H54 (cell line): ENCODE results near the gene TESK2.
A peak's percentile ranks its signal among the peaks of the same experiment; 100 is the strongest.
"Not testable (repeated sequence)": the region's sequence is repeated elsewhere in the genome, so short reads cannot be mapped to it uniquely, and the experiment has no call there.

ENCODE experiments used
- DNase-seq: peaks from one replicate; pipeline ENCODE4 v3.0.0; 2011; ENCODE audit warnings: low spot score, mixed read lengths; ENCODE audit not compliant: insufficient read length
- FAIRE-seq: peaks from 3 replicates; lab custom pipeline; 2011; peaks lifted over from hg19 to GRCh38; lab: Jason Lieb, UNC
- POLR2A ChIP-seq: IDR thresholded peaks from 2 replicates; pipeline ENCODE4 v1.6.1; 2011; ENCODE audit warnings: low read depth, mild to moderate bottlenecking, low read length

The TESK2 gene

GRCh38 chr1:45516465-45516864 is 25.5 kb upstream of the TESK2 start:
- no peak for TF ChIP-seq POLR2A
- no peak for FAIRE-seq
- no peak for DNase-seq

GRCh38 chr1:45516036-45516435 is 25.1 kb upstream of the TESK2 start:
- FAIRE-seq: no peak
- DNase-seq: no peak
- no peak for TF ChIP-seq POLR2A

DNA sequence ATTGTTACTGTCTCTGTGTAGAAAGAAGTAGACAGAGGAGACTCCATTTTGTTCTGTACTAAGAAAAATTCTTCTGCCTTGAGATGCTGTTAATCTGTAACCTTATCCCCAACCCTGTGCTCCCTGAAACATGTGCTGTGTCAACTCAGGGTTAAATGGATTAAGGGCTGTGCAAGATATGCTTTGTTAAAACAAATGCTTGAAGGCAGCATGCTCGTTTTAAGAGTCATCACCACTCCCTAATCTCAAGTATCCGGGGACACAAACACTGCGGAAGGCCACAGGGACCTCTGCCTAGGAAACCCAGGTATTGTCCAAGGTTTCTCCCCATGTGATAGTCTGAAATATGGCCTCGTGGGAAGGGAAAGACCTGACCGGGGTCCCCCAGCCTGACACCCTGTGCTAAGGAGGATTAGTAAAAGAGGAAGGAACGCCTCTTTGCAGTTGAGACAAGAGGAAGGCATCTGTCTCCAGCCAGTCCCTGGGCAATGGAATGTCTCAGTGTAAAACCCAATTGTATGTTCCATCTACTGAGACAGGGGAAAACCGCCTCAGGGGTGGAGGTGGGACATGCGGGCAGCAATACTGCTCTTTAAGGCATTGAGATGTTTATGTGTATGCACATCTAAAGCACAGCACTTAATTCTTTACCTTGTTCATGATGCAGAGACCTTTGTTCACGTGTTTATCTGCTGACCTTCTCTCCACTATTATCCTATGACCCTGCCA is 22.7 kb upstream of the TESK2 start:
- not testable (repeated sequence) for FAIRE-seq, DNase-seq

GRCh38 chr1:45512641-45513054 is 21.7 kb upstream of the TESK2 start:
- no peak for TF ChIP-seq POLR2A
- DNase-seq (no peak), FAIRE-seq (peak; percentile 6)

- no peak for FAIRE-seq
- TF ChIP-seq POLR2A: no peak
- DNase-seq: no peak
Measured at GRCh38 chr1:45510972-45511527, 20.1 kb upstream of the TESK2 start.

DNA sequence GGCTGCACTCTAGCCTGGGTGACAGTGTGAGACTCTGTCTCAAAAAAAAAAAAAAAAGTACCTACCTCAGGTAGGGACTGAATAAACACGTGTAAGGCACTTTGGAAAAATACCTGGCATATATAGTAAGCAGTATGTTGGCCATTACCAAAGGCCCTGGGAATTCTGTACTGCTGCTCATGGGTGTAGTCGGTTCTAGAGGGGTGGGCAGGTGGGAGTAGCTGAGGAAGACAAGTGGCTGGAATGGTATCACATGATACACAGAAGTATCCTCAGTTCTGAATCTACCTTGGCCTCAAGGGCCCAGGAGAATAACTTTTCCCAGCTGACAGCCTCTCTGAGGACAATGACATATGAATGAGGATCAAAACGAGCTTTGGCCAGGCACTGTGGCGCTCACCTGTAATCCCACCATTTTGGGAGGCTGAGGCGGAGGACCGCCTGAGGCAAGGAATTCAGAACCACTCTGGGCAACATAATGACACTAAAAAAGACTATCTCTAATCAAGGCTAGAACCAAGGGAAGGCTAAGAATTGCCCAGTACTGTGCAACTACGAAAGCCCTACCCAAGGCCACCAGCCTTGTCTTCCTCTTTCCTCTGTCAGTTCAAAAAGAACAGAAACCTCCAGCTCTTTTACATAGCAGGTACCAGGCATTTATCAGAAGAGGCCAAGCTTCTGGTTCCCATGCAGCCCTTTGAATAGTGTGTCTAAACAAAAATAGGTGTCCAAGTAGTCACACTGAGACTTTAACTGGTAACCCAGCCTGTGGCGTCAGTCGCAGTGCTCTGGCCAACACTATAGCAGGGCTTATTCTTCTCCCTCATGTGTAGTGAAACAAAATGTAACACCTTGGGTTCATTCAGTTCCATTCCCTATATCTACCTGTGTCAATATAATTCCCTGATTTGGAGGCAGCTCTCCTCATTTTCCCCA is 19.3 kb upstream of the TESK2 start:
- no peak for TF ChIP-seq POLR2A
- FAIRE-seq: no peak
- DNase-seq: no peak

DNA sequence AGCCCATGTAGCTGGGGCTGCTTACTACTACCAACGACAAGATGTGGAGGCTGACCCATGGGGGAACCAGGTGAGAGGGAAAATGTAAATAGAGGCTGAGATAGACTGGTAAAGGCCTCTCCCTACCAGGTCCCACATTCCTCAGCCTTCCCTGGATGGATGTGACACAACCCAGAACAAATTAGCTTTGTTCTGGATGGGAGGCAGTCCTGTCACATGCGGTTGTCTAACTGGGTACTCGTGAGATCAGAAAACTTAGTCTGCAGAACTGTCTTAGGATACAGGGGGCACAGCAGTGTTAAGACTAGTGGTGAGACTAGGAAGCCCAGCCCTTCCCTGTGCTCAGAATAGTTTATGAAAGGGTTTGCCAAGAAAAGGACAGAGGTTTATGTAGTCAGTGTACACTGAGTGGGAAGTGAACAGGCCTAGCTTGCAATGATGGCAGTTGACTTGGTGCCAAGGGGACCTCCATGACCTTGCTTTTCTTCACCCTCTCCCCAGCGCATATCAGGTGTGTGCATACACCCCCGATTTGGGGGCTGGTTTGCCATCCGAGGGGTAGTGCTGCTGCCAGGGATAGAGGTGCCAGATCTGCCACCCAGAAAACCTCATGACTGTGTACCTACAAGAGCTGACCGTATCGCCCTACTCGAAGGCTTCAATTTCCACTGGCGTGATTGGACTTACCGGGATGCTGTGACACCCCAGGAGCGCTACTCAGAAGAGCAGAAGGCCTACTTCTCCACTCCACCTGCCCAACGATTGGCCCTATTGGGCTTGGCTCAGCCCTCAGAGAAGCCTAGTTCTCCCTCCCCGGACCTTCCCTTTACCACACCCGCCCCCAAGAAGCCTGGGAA is 17.6 kb upstream of the TESK2 start:
- FAIRE-seq (no peak), DNase-seq (no peak)

GRCh38 chr1:45507893-45508292 is 16.9 kb upstream of the TESK2 start:
- FAIRE-seq: no peak

More for the DNA sequence above, 17.6 kb upstream of the TESK2 start:
- no peak for TF ChIP-seq POLR2A

GRCh38 chr1:45507195-45507594 is 16.2 kb upstream of the TESK2 start:
- no peak for TF ChIP-seq POLR2A
- DNase-seq (no peak), FAIRE-seq (no peak)

More at GRCh38 chr1:45507893-45508292, 16.9 kb upstream of the TESK2 start:
- DNase-seq: no peak
- TF ChIP-seq POLR2A: no peak

DNA sequence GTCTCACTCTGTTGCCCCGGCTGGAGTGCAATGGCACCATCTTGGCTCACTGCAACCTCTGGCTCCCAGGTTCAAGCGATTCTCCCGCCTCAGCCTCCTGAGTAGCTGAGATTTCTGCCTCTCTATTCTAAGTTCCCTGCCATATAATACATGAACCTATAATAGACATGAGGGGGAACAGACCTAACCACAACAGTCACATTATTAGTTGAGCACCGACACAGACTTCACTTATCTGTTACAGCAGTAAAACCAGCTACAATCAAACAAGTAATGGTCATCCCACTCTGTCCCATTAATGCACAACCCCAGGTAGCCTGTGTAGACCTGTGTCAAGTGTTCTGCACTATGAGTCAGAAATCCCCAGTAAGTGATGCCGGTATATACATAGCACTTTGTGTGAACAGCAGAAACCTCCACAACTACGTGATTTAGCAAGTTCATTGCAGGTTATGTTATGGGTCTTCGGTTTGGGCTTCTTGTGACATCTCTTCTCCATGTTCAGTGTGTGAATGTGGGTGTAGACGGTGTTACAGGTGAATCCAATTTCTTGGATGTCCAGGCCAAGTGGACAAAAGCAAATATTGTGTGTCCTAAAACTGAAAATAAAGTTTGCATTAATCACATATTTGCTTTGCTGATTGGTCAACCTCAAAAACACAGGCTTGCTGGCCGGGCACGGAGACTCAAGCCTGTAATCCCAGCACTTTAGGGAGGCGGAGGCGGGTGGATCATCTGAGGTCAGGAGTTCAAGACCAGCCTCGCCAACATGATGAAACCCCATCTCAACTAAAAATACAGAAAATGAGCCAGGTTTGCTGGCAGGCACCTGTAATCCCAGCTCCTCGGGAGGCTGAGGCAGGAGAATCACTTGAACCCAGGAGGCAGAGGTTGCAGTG is 12.7 kb upstream of the TESK2 start:
- TF ChIP-seq POLR2A: no peak
- DNase-seq: no peak
- FAIRE-seq: no peak

- no peak for TF ChIP-seq POLR2A
- no peak for FAIRE-seq
- DNase-seq: no peak
Measured at GRCh38 chr1:45501505-45501859, 10.5 kb upstream of the TESK2 start.

DNA sequence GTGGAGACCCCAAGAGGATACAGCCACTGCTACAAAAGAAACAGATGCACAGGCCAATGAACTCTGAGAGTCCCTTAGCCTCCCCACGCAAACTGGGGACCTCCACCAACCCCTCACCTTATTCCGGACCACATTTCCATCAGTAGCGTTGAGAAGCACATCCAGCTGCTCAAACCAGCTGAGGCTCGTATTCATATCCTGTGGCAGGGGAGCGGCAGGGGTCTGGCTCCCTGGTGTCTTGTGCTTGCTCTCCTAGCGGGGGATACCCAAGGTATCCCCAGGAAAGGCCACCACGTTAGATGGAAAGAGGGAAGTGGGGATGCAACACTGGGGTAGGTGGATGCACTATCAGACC is 8.4 kb upstream of the TESK2 start:
- DNase-seq: no peak

GRCh38 chr1:45498279-45498678 is 7.3 kb upstream of the TESK2 start:
- FAIRE-seq: no peak
- no peak for TF ChIP-seq POLR2A

More for the DNA sequence above, 8.4 kb upstream of the TESK2 start:
- no peak for TF ChIP-seq POLR2A
- no peak for FAIRE-seq

More at GRCh38 chr1:45498279-45498678, 7.3 kb upstream of the TESK2 start:
- DNase-seq: no peak
